Caco-2 (cell line): ENCODE measurements around the gene UBE2I. TPM values are rescaled to one million over a fixed set of nuclear protein-coding genes. Genes with fewer than 3 reads are reported as not detected.

Experiments
- BruUV-seq: library from RNA; stranded (reverse); fragments of 400-500 nt; replicated peaks from 2 replicates; lab custom pipeline; 2021; lab: Mats Ljungman, UMichigan
- CTCF ChIA-PET: fragments of 300-600 bp; sonication (Branson Sonifier 250); formaldehyde crosslinking; loops from one replicate; lab custom pipeline; 2022; ENCODE audit warnings: antibody characterized with exemption; lab: Charles Lee
- POLR2A ChIA-PET: fragments of 300-600 bp; sonication (Branson Sonifier 250); formaldehyde crosslinking; loops from one replicate; lab custom pipeline; 2022; ENCODE audit warnings: antibody characterized with exemption; lab: Charles Lee
- DNase-seq, 2 experiments: peaks; one replicate each; pipeline versions ENCODE4 v3.0.0 to v3.0.0-alpha.2; 2020 to 2022
- H3K27me3 ChIP-seq: replicated peaks from 2 replicates; pipeline ENCODE4 v1.6.0; 2011; ENCODE audit warnings: low read length; ENCODE audit not compliant: control insufficient read depth, insufficient read depth
- H3K36me3 ChIP-seq: 2 replicates; pipeline ENCODE4 v1.5.1; 2011; ENCODE audit warnings: low read length; ENCODE audit not compliant: control insufficient read depth, insufficient read depth
- H3K4me1 ChIP-seq: fragments of 250-450 bp; sonication (Bioruptor Pico); 2 replicates; pipeline ENCODE4 v1.5.1; 2020; ENCODE audit warnings: mild to moderate bottlenecking
- H3K4me3 ChIP-seq: 2 replicates; pipeline ENCODE4 v1.5.1; 2011; ENCODE audit warnings: low read depth, mild to moderate bottlenecking, control low read depth, low read length
- H3K9me3 ChIP-seq: fragments of 250-450 bp; sonication (Bioruptor Pico); 2 replicates; pipeline ENCODE4 v1.5.1; 2020; ENCODE audit warnings: mild to moderate bottlenecking, moderate library complexity
- H3K27ac Mint-ChIP-seq: one replicate; pipeline ENCODE4 v1.8.0; 2022; ENCODE audit warnings: mixed read lengths; ENCODE audit not compliant: unreplicated experiment
- H3K27me3 Mint-ChIP-seq: one replicate; pipeline ENCODE4 v1.8.0; 2022; ENCODE audit warnings: mixed read lengths; ENCODE audit not compliant: insufficient read depth, unreplicated experiment
- H3K36me3 Mint-ChIP-seq: one replicate; pipeline ENCODE4 v1.8.0; 2022; ENCODE audit warnings: mild to moderate bottlenecking, mixed read lengths; ENCODE audit not compliant: insufficient read depth, unreplicated experiment
- H3K4me1 Mint-ChIP-seq: one replicate; pipeline ENCODE4 v1.8.0; 2022; ENCODE audit warnings: low read depth, mixed read lengths; ENCODE audit not compliant: unreplicated experiment
- H3K4me3 Mint-ChIP-seq: one replicate; pipeline ENCODE4 v1.8.0; 2022; ENCODE audit warnings: mild to moderate bottlenecking, moderate library complexity, mixed read lengths; ENCODE audit not compliant: unreplicated experiment
- H3K9me3 Mint-ChIP-seq: one replicate; pipeline ENCODE4 v1.8.0; 2022; ENCODE audit warnings: mixed read lengths; ENCODE audit not compliant: unreplicated experiment
- intact Hi-C: fragments of 100-400 bp; cut with micrococcal nuclease; formaldehyde crosslinking; loops from one replicate; pipeline ENCODE4 v1.10.0; 2022; ENCODE audit not compliant: unreplicated experiment
- total RNA-seq: library from RNA; stranded (reverse); gene quantifications from 2 replicates; pipeline ENCODE4 v1.2.3, GENCODE V29; 2022
- TF ChIP-seq, protein P1 (sequence below), 2 experiments: fragments of 200-600 bp in 1 of 2; IDR thresholded peaks; 1 replicate in 1 of 2; 2 replicates in 1 of 2; pipeline versions ENCODE4 v1.5.1 to v1.8.0; 2011 to 2022; ENCODE audit warnings: antibody characterized with exemption in 1 of 2, control low read depth in 1 of 2, inconsistent platforms in 1 of 2, low read depth in 1 of 2, low read length in 1 of 2, mild to moderate bottlenecking in 1 of 2, moderate library complexity in 1 of 2; ENCODE audit not compliant: insufficient read depth in 1 of 2, severe bottlenecking in 1 of 2, unreplicated experiment in 1 of 2

The UBE2I gene
- total RNA-seq, 1 experiment from 2014 or later, result 178 TPM

DNA sequence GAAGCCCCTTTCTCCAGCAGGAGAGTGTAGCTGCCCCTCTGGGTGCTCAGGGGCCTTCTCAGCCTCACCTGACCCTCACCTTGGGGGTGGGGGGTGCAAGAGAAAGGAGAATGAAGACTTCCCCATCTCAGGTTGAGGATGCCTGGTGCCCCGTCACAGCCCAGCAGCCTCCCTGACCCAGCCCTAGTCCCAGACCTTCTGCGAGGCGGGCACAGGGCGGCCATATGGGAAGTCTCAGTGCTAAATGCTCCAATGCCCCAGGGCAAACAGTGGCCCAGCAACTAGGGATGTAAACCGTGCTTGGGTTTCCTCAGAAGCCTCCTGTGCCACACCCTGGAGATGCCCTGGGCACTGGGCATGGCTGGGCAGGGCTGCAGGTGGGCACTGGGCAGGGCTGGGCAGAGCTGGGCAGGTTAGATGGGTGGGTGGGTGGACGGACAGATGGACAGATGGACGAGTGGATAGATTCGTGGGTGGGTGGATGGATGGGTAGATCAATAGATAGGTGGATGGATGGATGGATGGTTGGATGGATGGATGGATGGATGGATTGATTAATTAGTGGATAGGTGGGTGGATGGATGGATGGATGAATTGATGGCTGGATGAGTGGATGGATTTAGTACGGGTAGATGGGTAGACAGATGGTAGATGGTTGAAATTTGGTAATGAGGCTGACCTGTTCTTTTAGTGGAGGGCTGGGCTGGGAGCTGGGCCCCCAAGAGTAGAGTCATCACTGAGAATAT lies 36.8 kb upstream of the UBE2I start:
- no peaks in the 10 kb centered on the region for H3K9me3 ChIP-seq
- H3K4me3 ChIP-seq, result no peak overlapping the region
- peaks cover 2% of the 10 kb centered on the region for H3K27me3 Mint-ChIP-seq
- ChIA-PET POLR2A (no interaction called here), CTCF (no interaction called here)
- H3K4me1 Mint-ChIP-seq, result no peaks in the 10 kb centered on the region
- no peak for DNase-seq
- BruUV-seq, result no TSS peak
- no peak overlapping the region for H3K4me3 Mint-ChIP-seq
- no peak overlapping the region for H3K27ac Mint-ChIP-seq
- intact Hi-C loops, result no loop called here
- H3K9me3 Mint-ChIP-seq, result peaks cover 7% of the 10 kb centered on the region
- H3K27me3 ChIP-seq, result no peaks in the 10 kb centered on the region; the same call in 1 of the 2 replicates
- no peaks in the 10 kb centered on the region for H3K36me3 Mint-ChIP-seq
- TF ChIP-seq, protein P1, sequence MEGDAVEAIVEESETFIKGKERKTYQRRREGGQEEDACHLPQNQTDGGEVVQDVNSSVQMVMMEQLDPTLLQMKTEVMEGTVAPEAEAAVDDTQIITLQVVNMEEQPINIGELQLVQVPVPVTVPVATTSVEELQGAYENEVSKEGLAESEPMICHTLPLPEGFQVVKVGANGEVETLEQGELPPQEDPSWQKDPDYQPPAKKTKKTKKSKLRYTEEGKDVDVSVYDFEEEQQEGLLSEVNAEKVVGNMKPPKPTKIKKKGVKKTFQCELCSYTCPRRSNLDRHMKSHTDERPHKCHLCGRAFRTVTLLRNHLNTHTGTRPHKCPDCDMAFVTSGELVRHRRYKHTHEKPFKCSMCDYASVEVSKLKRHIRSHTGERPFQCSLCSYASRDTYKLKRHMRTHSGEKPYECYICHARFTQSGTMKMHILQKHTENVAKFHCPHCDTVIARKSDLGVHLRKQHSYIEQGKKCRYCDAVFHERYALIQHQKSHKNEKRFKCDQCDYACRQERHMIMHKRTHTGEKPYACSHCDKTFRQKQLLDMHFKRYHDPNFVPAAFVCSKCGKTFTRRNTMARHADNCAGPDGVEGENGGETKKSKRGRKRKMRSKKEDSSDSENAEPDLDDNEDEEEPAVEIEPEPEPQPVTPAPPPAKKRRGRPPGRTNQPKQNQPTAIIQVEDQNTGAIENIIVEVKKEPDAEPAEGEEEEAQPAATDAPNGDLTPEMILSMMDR (IDR thresholded peaks at IDR 0.05; ENCODE audit: insufficient read depth in 1 of 2, low read depth in 1 of 2, low read length in 1 of 2, severe bottlenecking in 1 of 2, unreplicated experiment in 1 of 2), result no peak
- H3K4me1 ChIP-seq, result no peaks in the 10 kb centered on the region
- no peaks in the 10 kb centered on the region for H3K36me3 ChIP-seq

DNA sequence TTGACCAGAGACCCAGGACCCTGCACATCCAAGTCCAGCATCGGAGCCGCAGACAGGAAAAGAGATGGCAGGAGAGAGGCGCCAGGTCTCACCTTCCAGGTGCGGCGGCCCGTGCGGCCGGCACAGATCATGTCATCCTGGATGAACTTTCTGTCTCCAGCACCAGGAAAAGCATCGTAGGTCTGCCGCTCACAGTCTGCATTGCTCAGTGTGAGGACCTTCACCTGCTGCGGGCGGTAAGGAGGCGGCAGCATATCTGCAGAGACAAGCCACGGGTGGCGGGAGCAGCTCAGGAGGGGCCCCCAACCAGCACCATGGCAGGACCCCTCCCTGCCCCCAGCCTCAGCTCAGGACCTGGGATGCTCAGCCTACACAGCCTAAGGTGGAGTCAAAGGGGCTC lies 35.6 kb upstream of the UBE2I start:
- Histone ChIP-seq H3K4me3 (no peak overlapping the region), H3K9me3 (no peaks in the 10 kb centered on the region), H3K4me1 (no peaks in the 10 kb centered on the region), H3K36me3 (no peaks in the 10 kb centered on the region), H3K27me3 (no peaks in the 10 kb centered on the region; the same call in 1 of the 2 replicates)
- no TSS peak for BruUV-seq
- Mint-ChIP-seq H3K9me3 (peaks cover 7% of the 10 kb centered on the region), H3K4me1 (no peaks in the 10 kb centered on the region), H3K27ac (no peak overlapping the region), H3K36me3 (no peaks in the 10 kb centered on the region), H3K4me3 (no peak overlapping the region), H3K27me3 (peaks cover 2% of the 10 kb centered on the region)
- ChIA-PET CTCF (no interaction called here), POLR2A (no interaction called here)
- TF ChIP-seq, protein P1 (IDR thresholded peaks at IDR 0.05; ENCODE audit: insufficient read depth in 1 of 2, low read depth in 1 of 2, low read length in 1 of 2, severe bottlenecking in 1 of 2, unreplicated experiment in 1 of 2), result no peak
- no peak for DNase-seq
- intact Hi-C loops, result no loop called here

DNA sequence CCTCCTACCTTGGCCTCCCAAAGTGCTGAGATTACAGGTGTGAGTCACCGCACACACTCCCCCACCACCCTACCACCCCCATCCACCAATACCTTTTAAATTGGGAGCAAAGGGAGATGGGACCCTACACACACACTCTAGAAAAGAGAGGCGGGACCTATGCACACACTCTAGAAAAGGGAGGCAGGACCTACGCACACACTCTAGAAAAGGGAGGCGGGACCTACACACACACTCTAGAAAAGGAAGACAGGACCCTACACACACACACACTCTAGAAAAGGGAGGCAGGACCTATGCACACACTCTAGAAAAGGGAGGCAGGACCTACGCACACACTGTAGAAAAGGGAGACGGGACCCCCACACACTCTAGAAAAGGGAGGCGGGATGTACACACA lies 34.7 kb upstream of the UBE2I start:
- DNase-seq, result no peak
- no peaks in the 10 kb centered on the region for H3K36me3 Mint-ChIP-seq
- CTCF ChIA-PET, result no interaction called here
- intact Hi-C loops, result no loop called here
- POLR2A ChIA-PET, result no interaction called here
- Histone ChIP-seq H3K36me3 (no peaks in the 10 kb centered on the region), H3K4me3 (no peak overlapping the region), H3K4me1 (no peaks in the 10 kb centered on the region), H3K9me3 (no peaks in the 10 kb centered on the region), H3K27me3 (no peaks in the 10 kb centered on the region; the same call in 1 of the 2 replicates)
- peaks cover 2% of the 10 kb centered on the region for H3K27me3 Mint-ChIP-seq
- no peaks in the 10 kb centered on the region for H3K4me1 Mint-ChIP-seq
- H3K9me3 Mint-ChIP-seq, result peaks cover 7% of the 10 kb centered on the region
- H3K27ac Mint-ChIP-seq, result no peak overlapping the region
- TF ChIP-seq, protein P1 (IDR thresholded peaks at IDR 0.05; ENCODE audit: insufficient read depth in 1 of 2, low read depth in 1 of 2, low read length in 1 of 2, severe bottlenecking in 1 of 2, unreplicated experiment in 1 of 2), result no peak
- BruUV-seq, result no TSS peak
- no peak overlapping the region for H3K4me3 Mint-ChIP-seq
